Activated T-cell treated with anti-CD3 and anti-CD28 coated beads for 4 hours (primary cell): ENCODE results near the gene ROR2.

Source experiments
- DNase-seq: peaks from one replicate; pipeline ENCODE4 v3.0.0-alpha.2; 2020

ROR2 gene

DNA sequence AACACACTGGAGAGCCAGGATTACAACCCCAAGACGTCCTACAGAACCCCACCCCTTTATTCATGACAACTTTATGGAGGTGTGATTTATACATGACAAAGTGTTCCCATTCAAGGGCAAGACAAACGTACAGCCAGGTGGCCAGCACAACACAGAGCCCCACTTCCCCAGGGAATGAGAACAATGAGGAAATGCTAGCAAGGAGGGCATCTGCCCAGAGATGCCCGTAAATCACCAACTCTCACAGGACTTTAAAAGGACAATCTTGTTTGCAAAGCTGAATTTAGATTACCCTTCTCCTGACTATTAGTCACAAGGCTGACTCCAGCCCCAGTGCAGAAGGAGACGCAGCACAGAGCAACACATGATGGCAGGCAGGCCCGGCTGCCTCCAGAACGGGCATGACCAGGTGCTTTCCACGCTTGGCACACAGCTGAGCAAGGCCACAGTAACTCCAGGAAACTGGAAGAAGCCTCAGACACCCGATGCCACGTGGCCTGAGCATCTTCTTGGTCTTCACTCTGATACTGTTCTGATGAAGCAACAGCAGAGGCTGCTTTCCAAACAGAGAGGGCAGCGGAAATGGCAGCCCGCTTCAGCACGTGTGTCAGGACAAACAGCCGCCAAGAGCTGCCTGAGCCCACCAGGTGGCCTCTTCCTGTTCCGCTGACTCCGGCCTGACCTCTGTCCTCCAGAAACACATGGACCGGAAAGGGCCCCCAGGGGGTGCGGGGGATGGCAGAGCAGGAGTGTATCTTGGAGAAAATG, 51.4 kb downstream of the ROR2 start:
- DNase-seq = no peak

DNA sequence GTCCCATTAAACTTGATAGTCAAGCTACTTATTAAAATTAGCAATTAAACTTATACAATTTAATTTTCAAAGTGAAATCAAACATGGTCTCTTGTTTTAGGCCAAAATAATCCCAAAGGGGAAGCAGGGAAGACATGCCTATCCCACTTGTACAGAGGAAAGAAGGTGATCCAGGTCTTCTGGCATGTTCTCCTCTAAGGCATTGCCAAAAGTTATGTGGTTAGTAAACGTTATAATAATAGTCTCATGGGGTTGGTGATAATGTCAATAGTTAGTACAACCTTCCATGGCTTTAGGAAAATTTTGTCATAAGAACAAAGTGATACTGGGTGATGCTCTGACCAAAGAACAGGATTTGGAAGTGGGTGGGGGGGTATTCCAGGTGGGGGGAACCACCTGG, 52.8 kb downstream of the ROR2 start:
- DNase-seq = no peak

DNA sequence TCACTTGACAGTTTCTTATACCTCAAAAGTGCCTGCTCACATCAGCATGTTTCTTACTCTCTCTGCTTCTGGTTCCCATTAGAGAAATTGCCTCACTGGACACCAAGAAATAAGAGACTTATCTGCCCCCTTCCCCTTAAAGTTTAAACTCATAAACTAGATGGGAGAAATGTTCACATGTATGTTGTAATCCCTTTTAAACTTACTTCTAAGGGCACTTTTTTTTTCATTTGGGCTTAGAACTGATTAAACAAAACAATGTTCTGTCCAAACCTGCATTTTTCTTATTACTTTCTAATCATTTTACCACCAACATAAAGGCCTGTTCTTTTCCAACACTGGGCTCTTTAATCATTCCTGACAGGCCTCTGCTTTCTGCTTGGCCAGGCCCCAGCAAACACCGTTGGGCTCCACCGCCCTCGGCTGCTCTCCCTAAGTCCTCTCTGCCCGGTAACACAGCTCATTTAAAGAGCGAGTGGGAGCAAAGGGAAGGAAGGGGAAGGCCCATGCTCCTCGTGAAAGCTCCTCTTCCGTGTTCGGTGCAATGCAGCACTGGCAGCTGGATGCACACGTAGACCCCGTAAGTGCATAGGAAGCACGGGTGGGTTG, 53.4 kb downstream of the ROR2 start:
- DNase-seq = no peak

DNA sequence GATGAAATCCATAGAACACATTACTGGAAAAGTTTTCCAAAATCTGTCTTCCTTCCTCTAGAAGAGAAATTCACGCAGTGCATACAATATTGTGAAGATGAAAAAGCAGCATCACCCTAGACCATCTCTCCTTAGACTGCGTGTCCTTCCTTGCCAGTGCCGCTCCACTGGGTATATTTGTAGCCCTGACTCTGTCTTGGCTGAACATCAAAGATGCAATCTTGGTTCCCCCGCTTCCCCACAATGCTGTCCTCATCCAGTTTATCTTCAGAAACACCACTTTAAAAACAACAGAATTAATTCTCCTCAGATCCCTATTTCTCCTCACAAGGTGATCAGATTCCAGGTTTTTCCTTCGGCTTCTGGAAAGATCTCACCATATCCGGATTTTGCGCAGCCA, 53.9 kb downstream of the ROR2 start:
- no peak for DNase-seq

DNA sequence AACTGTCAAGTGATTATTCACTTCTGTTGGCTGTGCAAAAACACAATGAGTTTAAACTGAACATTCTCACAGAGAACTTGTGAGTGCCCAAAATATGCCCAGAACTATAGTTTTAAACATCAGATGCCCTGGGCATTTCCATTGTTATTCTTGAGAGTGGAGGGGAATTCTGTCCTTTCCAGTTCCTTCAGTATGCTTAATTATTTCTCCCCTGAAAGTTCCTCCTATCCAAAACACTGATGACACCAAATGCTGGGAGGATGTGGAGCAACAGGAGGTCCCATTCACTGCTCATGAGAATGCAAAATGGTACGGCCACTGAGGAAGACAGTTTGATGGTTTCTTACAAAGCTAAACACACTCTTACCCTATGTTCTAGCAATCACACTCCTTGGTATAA, 55.5 kb downstream of the ROR2 start:
- DNase-seq = no peak

DNA sequence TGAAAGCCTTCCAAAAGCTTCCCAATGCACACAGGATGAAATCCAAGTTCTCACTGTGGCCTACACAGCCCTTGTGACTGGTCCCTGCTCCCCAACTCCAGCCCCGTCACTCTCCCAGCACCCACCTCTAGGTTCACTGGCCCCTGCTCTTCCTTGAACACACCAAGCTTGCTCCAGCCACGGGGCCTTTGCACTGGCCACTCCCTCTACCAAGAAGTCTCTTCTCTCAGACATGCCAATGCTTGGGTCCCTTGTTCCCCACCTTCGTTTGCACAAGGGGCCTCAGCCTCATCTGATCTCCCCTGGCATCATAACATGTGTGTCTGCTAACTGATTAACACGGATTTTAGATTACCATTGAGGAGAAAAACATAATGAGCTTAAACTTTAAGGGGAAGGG, 56.0 kb downstream of the ROR2 start:
- no peak for DNase-seq

DNA sequence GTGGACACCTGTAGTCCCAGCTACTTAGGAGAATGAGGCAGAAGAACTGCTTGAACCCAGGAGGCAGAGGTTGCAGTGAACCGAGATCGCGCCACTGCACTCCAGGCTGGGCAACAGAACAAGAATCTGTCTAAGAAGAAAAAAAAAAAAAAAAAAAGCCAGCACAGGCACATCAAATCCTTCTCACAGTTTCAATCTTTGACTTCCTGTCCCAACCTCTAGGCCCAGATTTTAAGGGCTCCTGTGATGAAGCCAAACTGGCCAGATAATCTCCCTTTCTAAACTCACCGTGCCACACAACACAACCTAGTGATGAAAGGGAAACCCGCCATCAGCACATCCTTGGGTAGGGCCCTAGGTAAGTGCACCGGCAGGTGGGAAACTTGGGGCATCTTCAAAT, 58.1 kb downstream of the ROR2 start:
- DNase-seq = no peak

DNA sequence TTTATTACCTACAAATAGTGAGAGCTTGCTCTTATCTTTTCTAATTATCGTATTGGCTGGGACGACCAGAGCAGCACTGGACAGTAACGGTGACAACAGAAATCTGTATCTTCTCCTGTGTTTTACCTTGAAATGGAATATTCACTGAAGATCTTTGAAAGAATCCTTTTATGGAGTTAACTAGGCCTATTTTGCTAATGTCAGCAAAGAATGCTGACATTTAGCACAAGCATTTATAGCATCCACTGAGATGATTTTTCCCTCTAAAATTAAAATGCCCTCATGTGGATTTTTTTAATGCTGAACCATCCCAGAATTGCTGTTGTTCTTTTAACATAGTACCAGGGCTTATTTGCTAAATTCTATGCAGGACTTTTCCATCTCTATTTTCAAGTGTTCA, 59.4 kb downstream of the ROR2 start:
- DNase-seq = no peak

DNA sequence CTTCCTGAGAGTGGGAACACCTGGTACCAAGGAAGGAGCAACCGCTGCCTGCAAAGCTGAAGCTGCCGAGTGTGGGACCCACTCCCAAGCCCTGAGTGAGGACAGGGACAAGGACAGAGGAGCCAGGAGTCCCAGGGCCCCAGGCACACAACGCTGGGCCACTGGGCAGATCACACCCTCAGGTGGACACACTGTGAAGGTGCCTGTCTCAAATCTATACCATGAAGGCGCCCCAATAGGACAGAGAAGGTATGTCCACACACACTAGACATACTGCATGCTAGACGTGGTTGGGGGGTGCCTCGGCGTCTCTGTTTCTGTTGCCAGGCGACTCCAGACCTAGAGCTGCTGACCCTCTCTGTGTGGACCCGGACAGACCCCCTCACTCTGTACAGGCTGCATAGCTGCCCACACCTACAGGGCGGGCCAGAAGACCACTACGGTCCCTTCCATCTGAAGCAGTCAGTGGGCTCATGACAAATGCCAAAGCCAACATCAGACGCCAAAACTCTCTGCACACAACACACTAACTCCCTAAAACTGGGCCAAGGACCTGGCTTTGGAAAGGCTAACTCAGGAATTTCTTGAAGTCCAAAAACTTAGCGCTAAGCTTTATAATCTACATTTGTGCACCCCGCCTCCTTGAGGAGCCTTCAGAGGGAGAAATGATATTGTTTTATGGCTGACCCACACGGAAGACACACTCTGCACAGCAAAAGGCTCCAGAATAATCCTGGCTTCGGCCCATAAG, 60.7 kb downstream of the ROR2 start:
- DNase-seq = no peak

DNA sequence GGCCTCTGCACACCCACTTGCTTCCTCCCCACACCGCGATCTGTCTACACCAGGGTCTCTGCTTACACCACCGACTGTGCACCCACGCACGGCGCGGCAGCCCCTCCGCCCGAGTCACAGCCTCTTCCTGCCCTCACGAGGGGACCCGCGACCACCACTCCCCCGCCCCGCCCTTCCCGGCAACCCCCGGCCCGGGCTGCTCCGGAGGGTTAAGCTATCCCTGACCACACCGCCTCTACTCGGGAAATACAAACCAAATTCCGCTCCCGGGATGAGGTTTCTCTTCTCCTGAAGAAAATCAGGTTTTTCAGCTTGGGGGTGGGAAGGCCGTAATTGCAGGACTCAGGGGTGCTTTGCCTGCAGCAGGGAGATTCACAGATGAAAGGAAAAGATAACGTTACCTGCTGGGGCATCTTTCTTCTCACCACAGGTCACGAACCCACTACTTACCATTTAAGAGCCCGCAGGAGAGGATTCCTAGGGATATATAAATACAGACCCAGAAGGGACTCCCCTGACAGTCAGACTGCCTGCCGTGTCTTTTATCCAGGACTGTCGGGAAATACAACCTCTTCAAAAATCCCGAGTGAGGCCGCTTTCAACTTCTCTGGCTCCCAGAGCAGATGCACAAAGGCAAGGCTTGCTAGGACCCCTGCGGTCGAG, 63.5 kb downstream of the ROR2 start:
- DNase-seq = no peak

DNA sequence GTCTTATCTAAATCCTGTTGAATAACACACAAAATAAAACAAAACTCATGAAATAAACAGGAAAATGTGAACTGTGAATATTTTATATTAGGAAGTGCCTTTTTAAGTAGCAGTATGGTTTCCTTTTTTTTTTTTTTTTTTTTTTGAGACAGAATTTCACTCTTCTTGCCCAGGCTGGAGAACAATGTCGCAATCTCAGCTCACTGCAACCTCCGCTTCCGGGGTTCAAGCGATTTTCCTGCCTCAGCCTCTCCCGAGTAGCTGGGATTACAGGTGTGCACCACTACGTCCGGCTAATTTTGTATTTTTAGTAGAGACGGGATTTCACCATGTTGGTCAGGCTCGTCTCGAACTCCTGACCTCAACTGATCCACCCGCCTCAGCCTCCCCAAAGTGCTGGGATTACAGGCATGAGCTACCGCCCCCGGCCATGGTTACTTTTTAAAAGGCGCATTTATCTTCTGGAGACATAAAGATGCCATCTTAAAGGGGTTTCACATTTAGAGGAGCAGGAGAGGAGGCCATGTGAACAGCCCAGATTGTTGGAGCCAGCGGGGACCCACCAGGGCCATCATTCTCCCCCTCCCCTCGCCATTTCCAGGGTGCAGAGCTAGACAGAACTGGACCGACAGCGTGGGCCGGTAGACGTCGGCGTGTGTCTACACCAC, 64.1 kb downstream of the ROR2 start:
- DNase-seq = no peak

DNA sequence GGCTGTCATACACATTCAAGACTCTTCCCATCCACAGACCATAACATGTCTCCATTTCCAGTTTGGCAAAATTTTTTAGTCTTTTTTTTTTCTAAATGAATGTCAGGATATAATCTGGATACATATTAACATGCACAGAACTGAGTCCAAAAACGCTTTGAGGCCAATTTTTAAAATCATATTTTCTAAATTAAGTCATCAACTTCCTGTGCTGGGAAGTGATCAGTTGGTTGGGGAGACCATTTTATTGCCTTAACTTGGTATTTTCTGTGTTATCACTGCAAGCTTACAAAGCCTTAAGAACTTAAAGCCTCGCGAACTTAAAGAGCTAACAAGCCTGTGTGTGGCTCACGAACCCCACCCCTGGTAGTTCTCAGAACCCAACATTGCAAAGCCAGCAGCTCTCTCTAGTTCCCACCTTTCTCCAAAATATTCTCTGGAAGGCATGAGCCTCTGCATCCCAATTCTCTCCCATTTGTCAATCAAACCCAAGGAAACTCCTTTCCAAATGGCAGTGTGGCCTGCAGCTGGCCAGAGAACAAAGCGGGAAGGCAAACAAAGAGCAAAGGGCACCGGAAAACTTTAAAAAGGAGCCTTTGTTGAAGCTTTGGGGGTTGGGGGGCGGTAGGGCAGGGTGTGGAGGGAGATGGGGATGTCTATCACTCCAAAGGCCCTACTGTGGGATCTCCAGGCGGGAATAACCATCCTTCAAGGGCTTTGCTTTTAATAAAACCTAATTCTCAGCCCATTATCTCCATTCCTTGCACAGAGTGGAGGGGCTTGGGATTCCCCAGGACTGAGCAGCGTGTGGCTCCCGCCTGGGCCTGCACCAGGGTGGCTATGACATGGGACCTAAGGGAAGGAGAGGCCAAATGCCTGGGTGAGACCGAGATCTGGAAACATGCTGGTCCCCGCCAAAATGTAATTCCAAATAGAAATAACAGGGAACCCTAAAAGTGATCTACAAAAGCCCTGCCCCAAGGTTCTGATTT, 65.0 kb downstream of the ROR2 start:
- no peak for DNase-seq

DNA sequence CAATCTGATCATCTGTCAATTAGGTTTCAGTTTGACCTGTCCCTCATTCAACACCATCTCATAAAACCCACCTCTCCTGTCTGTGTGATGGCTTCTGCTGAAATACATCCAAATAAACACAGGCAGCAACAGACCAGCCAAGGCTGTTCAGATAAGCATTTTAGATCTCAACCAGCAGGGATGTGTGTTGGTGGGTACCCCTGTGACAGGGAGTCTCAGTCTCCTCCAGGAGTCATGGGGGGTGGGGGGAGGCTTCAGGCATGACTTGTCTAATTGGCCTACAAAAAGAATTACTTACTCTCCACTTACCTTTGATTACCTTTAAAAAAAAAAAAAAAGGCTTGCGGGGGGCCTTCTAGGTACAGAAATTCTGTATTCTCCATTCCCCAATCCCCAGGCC, 65.9 kb downstream of the ROR2 start:
- no peak for DNase-seq

DNA sequence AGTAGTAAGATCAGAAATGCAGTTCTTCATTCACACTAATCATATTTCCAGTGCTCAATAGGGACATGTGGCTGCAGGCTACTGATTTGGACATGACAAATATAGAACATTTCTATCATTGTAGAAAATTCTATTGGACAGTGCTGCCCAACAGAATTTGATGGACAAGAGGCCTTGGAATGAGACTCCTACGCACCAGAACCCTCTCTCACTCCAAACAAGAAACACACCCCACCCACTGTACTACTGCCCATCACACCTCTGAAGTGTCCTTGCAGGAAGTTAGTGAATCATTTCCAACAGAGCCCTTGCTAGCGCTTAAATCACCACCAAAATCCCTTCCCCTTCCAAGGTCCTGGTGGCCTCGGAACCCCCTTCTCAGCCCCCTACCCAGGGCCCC, 66.5 kb downstream of the ROR2 start:
- no peak for DNase-seq

DNA sequence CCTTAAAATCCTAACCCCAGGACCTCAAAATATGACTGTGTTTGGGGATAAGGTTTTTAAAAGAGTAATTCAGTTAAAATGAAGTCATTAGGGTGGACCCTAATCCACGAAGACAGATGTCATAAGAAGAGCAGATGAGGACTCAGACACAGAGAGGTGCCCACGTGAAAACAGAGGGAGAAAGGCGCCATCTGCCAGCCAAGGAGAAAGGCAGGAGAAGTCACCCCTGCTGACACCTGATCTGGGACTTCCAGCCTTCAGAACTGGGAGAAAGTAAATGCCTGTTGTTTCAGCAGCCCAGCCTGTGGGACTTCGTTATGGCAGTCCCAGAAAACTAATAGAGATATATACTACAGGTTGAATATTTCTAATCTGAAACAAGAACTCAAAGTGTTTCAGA, 67.4 kb downstream of the ROR2 start:
- no peak for DNase-seq

DNA sequence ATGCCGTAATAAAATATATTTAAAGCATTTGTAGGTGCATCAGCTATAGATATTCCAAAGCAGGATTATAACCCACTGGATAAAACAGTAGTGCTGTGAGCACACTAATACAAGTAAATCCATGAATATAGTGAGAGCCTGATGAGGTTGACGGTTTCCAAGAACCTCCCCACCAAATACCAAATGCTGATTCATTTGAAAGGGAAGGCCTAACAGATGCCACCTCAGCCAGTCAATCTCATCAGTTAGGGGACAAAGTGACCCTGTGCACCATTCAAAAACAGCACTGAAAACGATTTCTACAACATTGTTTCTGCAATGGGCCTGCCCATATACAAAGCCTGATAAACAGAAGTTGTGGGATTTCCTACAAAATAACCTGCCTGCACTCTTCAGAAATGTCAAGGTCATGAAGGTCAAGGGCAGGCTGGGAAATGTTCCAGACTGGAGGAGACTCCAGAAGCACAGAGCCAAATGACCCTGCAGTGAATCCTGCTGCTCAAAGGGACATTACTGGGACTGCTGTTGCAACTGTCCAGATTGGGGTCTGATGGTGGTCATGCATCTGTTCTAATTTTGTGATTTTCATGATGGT, 69.6 kb downstream of the ROR2 start:
- no peak for DNase-seq

DNA sequence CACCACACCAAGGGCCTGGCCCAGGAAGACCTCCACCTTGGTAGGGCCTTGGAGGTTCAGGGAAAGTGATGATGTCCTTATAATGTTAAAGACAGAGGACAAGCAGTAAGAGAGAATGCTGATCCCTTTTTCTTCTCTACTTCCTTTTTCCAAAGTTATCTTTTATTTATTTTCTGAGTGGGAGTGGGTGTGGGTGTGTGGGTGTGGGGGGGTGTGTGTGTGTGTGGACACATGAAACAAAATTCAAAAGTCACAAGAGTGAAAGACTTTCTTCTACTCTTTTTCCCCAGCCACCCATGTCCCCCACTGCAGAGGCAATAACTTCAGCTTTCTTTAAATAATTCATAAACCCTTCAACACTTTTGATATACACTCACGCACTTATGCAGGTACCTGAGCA, 70.8 kb downstream of the ROR2 start:
- no peak for DNase-seq

DNA sequence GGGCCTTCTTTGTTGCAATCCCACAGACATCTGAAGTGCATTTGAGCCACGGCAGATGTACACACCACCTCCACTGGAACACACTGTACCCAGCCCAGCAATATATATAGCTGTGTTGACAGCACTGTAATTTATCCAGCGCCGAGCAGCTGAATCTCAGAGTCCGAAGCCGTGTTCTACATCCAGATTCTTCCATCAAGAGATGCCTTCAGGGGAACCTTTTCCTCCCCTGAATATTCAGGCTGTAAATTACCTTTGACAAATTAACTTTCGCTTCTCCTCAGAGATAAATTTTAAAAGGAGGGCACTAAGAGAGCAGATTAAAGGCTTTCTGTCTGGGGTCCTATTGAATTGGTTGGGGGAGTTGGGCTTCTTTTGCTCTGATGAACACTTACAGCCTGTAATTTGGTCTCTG, 76.4 kb downstream of the ROR2 start:
- DNase-seq = no peak

DNA sequence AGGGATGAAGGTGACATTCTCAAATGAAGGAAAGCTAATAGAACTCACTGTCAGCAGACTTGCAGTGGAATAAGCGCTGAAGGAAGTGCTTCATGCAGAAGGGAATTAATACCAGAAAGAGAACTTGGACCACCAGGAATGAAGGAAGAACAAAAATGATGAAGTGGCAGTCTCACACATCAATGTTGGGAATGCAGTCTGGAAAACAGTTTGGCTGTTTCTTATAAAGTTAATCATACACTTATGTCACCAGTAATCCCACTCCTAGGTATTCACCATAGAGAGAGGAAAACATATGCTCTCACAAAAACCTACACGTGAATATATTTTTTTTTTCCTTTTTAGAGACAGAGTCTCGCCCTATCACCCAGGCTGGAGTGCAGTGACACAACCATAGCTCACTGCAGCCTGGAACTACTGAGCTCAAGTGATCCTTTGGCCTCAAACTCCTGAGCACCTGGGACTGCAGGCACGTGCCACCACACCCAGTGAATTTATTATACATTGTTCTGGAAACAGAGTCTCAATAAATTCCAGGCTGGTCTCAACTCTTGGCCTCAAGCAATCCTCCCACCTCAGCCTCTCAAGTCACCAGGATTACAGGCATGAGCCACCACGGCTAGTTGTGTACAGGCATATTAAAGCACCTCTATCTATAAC, 81.2 kb downstream of the ROR2 start:
- DNase-seq = no peak

DNA sequence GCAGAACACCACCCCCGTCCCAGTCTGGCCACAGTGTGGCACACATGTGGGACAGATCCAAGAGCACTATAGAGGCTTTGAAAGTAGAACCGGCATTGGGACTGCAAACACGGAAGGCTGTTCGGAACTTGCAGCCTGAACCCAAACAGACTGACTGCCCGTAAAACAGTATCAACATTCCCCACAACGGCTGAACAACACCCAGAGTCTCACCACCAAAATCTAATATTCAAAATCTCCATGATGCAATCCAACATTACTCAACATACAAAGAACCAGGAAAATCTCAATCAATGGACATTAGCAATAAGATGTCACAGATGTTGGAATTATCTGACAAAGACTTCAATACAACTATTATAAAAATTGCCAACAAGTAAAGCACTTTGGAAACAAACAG, 82.3 kb downstream of the ROR2 start:
- no peak for DNase-seq

DNA sequence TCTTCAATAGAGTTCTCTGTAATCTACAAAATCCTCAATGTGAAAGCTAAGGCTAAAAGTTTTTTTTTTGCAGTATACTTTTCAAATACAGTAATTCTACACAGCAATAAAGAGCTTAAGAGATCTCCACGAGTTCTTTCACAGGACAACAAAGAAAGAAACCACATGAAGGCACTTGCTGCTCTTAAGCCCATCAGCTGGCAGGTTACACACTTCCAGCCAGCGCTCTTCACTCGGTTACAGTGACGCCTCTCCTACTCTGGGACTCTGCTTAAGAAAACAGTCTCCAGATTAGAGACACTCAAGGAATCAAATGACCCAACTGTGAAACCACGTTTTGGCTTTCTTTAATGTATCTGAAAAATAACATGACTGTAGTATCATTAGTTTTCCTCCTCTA, 85.0 kb downstream of the ROR2 start:
- DNase-seq = no peak
